HCT116 (cell line): ENCODE results near the gene GNB5. TPM values are rescaled to one million over a fixed set of nuclear protein-coding genes. Genes with fewer than 3 reads are reported as not detected.

Experiments
- ATAC-seq: fragments of 200-7000 bp; cut with Tn5 transposase; 2 replicates; pipeline ENCODE4 v1.9.1; 2020; ENCODE audit warnings: mild to moderate bottlenecking, moderate library complexity
- BruUV-seq: library from RNA; stranded (reverse); fragments of 400-500 nt; replicated peaks from 2 replicates; lab custom pipeline; 2021; lab: Mats Ljungman, UMichigan
- CTCF ChIA-PET: fragments of 300-600 bp; sonication (Branson Sonifier 250); formaldehyde crosslinking; loops from one replicate; lab custom pipeline; 2021; ENCODE audit warnings: antibody characterized with exemption; lab: Charles Lee
- POLR2A ChIA-PET: fragments of 300-600, 350-600 bp; sonication (Branson Sonifier 250); formaldehyde crosslinking; loops from one replicate; lab custom pipeline; 2021; ENCODE audit warnings: antibody characterized with exemption; lab: Charles Lee
- RAD21 ChIA-PET, 2 experiments: fragments of 300-600 bp; sonication (Branson Sonifier 250); formaldehyde crosslinking; loops; one replicate each; lab custom pipeline; 2023; ENCODE audit warnings: low total read pairs in 2 of 2; ENCODE audit not compliant: uncharacterized antibody in 2 of 2, unreplicated experiment in 2 of 2, low non-redundant PET in 1 of 2; lab: Charles Lee
- DNase-seq: peaks from one replicate; pipeline ENCODE4 v3.0.0-alpha.2; 2010; ENCODE audit warnings: low read depth, low spot score
- H2AFZ ChIP-seq: fragments of 200-600 bp; shearing (Covaris generic), sonication (generic); 2 replicates; pipeline ENCODE4 v1.6.1; 2017; ENCODE audit warnings: low read depth, mixed run types, mixed read lengths, antibody characterized with exemption, low read length; ENCODE audit not compliant: poor library complexity, severe bottlenecking
- H3K27ac ChIP-seq: 2 replicates; pipeline ENCODE4 v1.5.1; 2012; ENCODE audit warnings: low read depth, low read length
- H3K27me3 ChIP-seq: fragments of 200-600 bp; sonication (generic); 2 replicates; pipeline ENCODE4 v1.6.1; 2016; ENCODE audit warnings: mixed run types, low read length, mixed read lengths; ENCODE audit not compliant: insufficient read depth
- H3K36me3 ChIP-seq, 2 experiments: fragments of 200-500 bp in 1 of 2; fragments of 200-600 bp in 1 of 2; sonication (Bioruptor generic) in 1 of 2; sonication (generic) in 1 of 2; 2 replicates each; pipeline versions ENCODE4 v1.5.1 to v1.6.1; 2014 to 2016; ENCODE audit warnings: low read length in 2 of 2, inconsistent platforms in 1 of 2, mixed read lengths in 1 of 2, mixed run types in 1 of 2; ENCODE audit not compliant: insufficient read depth in 2 of 2, control insufficient read depth in 1 of 2
- H3K4me1 ChIP-seq, 2 experiments: fragments of 200-600 bp in 1 of 2; sonication (generic) in 1 of 2; 2 replicates each; pipeline versions ENCODE4 v1.5.1 to v1.6.1; 2012 to 2017; ENCODE audit warnings: low read length in 2 of 2, inconsistent platforms in 1 of 2, mild to moderate bottlenecking in 1 of 2, mixed read lengths in 1 of 2, mixed run types in 1 of 2, moderate library complexity in 1 of 2; ENCODE audit not compliant: insufficient read depth in 2 of 2, control insufficient read depth in 1 of 2
- H3K4me2 ChIP-seq: fragments of 200-600 bp; sonication (generic); 2 replicates; pipeline ENCODE4 v1.6.1; 2017; ENCODE audit warnings: mixed run types, low read length, mixed read lengths
- H3K4me3 ChIP-seq, 2 experiments: fragments of 200-600 bp in 1 of 2; sonication (generic) in 1 of 2; replicated peaks in 1 of 2; 2 replicates each; pipeline ENCODE4 v1.5.1; 2011 to 2016; ENCODE audit warnings: low read length in 2 of 2, control low read depth in 1 of 2, low read depth in 1 of 2, mild to moderate bottlenecking in 1 of 2, mixed read lengths in 1 of 2, mixed run types in 1 of 2
- H3K79me2 ChIP-seq: fragments of 200-600 bp; sonication (generic); 2 replicates; pipeline ENCODE4 v1.6.1; 2017; ENCODE audit warnings: mild to moderate bottlenecking, mixed run types, low read length, moderate library complexity, mixed read lengths; ENCODE audit not compliant: insufficient read depth
- H3K9ac ChIP-seq: fragments of 200-600 bp; sonication (generic); 2 replicates; pipeline ENCODE4 v1.6.1; 2016; ENCODE audit warnings: low read length, mixed read lengths
- H3K9me2 ChIP-seq: fragments of 200-600 bp; sonication (generic), shearing (Covaris generic); 2 replicates; pipeline ENCODE4 v1.6.1; 2017; ENCODE audit warnings: mixed run types, mild to moderate bottlenecking, moderate library complexity; ENCODE audit not compliant: insufficient read depth
- H3K9me3 ChIP-seq, 2 experiments: fragments of 200-500 bp in 1 of 2; fragments of 200-600 bp in 1 of 2; sonication (Bioruptor generic) in 1 of 2; sonication (generic) in 1 of 2; 2 replicates each; pipeline ENCODE4 v1.6.1; 2014 to 2017; ENCODE audit warnings: low read length in 2 of 2, mixed read lengths in 2 of 2, inconsistent platforms in 1 of 2, low read depth in 1 of 2, mild to moderate bottlenecking in 1 of 2, mixed run types in 1 of 2, moderate library complexity in 1 of 2; ENCODE audit not compliant: control insufficient read depth in 1 of 2, insufficient read depth in 1 of 2
- H4K20me1 ChIP-seq: fragments of 200-600 bp; sonication (generic), shearing (Covaris generic); 2 replicates; pipeline ENCODE4 v1.6.1; 2017; ENCODE audit warnings: mixed run types, mild to moderate bottlenecking, moderate library complexity; ENCODE audit not compliant: insufficient read depth
- CBX3 ChIP-seq: IDR thresholded peaks from 2 replicates; pipeline ENCODE4 v1.6.1; 2012; ENCODE audit warnings: low read depth
- EGR1 ChIP-seq: IDR thresholded peaks from 2 replicates; pipeline ENCODE4 v1.6.1; 2012; ENCODE audit warnings: low read depth
- ELF1 ChIP-seq: IDR thresholded peaks from 2 replicates; pipeline ENCODE4 v1.6.1; 2012; ENCODE audit warnings: low read depth, borderline replicate concordance
- EZH2 ChIP-seq: fragments of 200-600 bp; sonication (generic); IDR thresholded peaks from 2 replicates; pipeline ENCODE4 v1.6.1; 2017; ENCODE audit warnings: antibody characterized with exemption, mixed run types
- POLR2A ChIP-seq: IDR thresholded peaks from 2 replicates; pipeline ENCODE4 v1.7.0; 2011; ENCODE audit warnings: borderline replicate concordance; ENCODE audit not compliant: insufficient read depth, insufficient read length; ENCODE audit errors: extremely low read depth
- RAD21 ChIP-seq: IDR thresholded peaks from 2 replicates; pipeline ENCODE4 v1.6.1; 2012; ENCODE audit warnings: low read depth, mild to moderate bottlenecking
- SIN3A ChIP-seq: IDR thresholded peaks from 2 replicates; pipeline ENCODE4 v1.6.1; 2012; ENCODE audit warnings: low read depth
- SP1 ChIP-seq: IDR thresholded peaks from 2 replicates; pipeline ENCODE4 v1.6.1; 2012; ENCODE audit warnings: low read depth
- SRF ChIP-seq: IDR thresholded peaks from 2 replicates; pipeline ENCODE4 v1.6.1; 2012; ENCODE audit warnings: low read depth
- TCF7L2 ChIP-seq: IDR thresholded peaks from 2 replicates; pipeline ENCODE4 v1.7.0; 2011; ENCODE audit warnings: borderline replicate concordance, inconsistent platforms; ENCODE audit not compliant: insufficient read depth, insufficient read length; ENCODE audit errors: extremely low read depth
- intact Hi-C: fragments of 100-400 bp; cut with micrococcal nuclease; formaldehyde crosslinking; loops from 2 replicates; pipeline ENCODE4 v1.10.0; 2022
- total RNA-seq: library from RNA; stranded (reverse); gene quantifications from one replicate; pipeline ENCODE4 v1.2.1, GENCODE V29; 2021; ENCODE audit not compliant: unreplicated experiment

GNB5 gene
- total RNA-seq, 1 experiment from 2014 or later: 27.6 TPM

DNA sequence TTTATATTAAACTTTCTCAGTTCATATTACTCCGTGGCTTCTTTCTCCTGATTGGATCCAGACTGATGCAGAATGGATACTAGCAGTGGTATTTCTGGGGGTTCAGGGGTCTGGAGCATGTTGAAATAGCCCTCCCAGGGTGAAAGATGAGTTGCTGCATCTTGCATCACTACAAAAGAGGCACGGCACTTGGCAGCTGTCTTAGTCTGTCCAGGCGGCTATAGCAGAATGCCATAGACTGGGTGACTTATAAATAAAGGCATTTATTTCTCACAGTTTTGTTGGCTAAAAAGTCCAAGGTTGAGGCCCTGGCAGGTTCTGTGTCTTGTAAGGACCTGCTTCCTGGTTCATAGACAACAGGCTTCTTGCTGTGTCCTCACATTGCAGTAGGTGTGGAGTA, 78.0 kb downstream of the GNB5 start (continued):
- TF ChIP-seq TCF7L2 (no peak), SRF (no peak), EZH2 (no peak), SP1 (no peak)

DNA sequence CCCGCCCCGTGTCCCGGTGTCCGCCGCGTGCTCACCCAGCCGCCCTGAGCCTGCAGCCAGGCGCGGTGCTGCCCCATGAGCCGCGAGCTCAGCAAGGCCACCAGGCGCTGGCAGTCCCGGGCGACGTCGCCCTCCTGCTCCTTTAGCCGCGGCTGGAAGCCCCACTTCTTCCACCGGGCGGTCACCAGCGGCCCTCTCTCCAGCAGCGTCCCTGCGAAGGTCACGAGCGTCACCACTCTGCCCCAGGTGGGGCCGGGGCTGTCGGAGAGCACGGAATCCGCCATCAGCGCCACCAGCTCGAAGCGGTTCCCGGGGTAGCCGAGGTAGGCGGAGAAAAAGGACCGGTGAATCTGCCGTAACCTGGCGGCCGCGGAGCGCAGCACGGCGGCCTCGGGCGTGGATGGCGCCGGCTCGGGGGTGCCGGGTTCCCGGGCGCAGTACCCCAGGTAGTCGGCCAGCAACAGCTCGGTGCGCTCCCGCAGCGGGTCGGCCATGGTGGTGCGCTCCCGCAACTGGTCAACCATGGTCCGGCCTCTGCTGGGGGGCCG, 78.9 kb downstream of the GNB5 start:
- Histone ChIP-seq H3K9me3 (no peaks in the 10 kb centered on the region), H4K20me1 (no peaks in the 10 kb centered on the region), H3K4me1 (no peaks in the 10 kb centered on the region), H3K36me3 (no peaks in the 10 kb centered on the region), H3K27me3 (no peaks in the 10 kb centered on the region), H3K27ac (no peak overlapping the region), H2AFZ (no peak overlapping the region), H3K79me2 (no peaks in the 10 kb centered on the region), H3K9me2 (no peaks in the 10 kb centered on the region), H3K9ac (no peak overlapping the region)
- no TSS peak for BruUV-seq
- no peak for ATAC-seq
- RAD21 ChIA-PET: no interaction called here
- POLR2A ChIA-PET: no interaction called here
- CTCF ChIA-PET: no interaction called here
- TF ChIP-seq POLR2A (no peak), CBX3 (no peak), ELF1 (no peak), RAD21 (no peak), TCF7L2 (no peak), EZH2 (no peak), SIN3A (no peak), EGR1 (no peak)
- TF ChIP-seq, all 23 proteins: peak for 0
- H3K4me2 ChIP-seq: no peak overlapping the region
- intact Hi-C loops: no loop called here
- H3K4me3 ChIP-seq: no peak overlapping the region
- DNase-seq: no peak
